GM18873 (cell line): ENCODE results near the gene TTC6.
"Not testable (repeated sequence)": the region's sequence is repeated elsewhere in the genome, so short reads cannot be mapped to it uniquely, and the experiment has no call there.

Experiments
- ATAC-seq: cut with Tn5 transposase; IDR thresholded peaks from one replicate; pipeline ENCODE4 v1.9.1; 2021; ENCODE audit warnings: mild to moderate bottlenecking, moderate library complexity, moderate number of reproducible peaks; ENCODE audit not compliant: unreplicated experiment, low FRiP score

The TTC6 gene, protein sequence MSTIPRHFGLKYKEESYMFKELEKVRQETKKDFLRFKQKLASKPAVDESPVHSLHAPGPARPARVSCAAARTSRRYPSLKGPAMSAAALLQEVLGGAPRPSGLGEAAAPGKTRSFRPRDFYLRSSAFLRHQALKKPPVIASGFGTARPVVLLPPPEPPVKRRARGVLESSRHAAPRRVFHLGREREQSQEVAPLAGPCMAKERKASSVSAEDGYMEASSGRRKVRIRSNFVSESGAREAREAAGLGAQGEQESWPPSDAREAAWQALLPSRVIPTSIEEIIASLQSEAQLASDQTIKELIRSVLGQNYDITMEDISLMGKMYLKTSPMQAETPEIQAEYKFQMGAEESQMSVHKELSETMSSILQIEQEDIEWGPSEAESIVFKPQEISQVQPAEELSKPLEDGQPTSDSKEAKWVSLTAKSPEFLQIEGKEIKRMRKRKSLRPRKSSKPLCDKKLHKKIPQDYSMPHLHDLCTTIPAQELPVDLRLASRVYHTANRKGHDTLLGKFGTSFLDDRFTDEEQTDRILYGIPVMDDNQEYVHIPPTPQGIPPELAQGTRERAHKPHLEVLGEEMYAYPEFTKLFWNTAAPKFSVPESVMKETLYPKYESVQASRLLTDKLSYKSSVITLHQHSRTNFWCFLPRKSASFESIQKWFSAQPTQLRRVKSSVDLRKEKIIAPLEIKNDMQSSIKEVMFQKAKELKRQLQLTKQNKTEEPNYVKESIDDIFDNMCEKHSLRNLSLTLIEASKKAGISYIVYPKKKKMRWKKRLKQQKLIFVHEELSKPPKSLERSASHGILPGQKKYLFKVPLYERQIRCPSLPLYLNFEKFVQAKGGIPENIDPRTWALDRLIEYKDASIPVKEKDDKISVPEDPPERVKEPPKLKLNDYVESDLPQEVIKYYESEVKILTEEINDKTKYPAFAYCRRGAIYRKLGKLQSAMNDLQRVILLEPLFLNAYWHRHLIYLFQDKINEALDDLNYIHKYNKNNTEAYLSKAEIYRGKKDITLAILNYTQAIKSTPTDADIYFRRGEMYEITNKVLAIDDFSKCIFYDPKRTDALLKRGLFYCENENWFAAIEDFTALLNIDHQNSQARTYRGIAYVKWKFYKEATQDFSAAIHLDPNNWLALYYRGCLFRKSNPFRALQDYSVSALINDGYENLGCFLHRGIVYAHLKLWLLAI (N-terminal part only)

DNA sequence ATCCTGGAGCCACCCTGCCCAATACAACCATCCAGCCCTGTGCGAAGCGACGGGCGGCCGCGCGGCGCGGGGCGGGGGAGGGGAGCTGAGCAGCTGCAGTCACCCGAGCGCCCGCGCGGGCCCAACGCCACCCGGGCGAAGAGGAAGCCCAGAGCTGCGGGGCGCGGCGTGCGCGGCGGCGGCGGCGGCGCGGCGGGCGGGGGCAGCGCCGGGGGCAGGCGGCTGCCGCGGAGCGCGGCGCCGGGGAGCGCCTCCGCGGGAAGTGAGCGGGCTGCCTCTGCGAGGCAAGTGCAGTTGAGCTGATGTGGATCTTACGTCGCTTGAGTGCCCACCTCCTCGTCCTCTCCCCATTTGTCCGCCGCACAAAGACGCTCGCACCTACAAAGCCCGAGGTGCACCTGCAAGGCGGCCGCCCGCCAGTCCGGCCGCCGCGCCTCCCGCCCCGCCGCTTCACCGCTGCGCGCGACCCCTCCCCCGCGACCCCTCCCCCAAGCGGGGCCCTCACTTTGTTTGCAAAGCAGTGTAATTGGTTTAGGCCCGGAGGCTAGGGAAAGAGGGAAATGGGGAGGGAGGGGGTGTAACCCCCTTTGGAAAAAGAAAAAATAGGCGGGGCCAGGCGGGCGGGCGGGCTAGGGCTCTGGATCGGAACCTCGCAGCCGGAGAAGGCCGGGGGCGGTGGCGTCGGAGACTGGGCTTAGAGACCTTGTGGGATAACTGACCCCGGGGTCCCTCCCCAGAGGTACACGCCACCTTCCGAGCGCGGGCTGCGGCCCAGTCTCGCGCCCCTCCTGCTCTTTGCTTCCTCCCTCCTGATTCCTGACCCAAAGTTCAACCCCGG, at the start of gene TTC6, which contains the start of gene FOXA1:
TSS of gene TTC6 (plus strand) at position 659 of the 838 bp plus-strand sequence. CDS start 26,436 bp downstream, outside the sequence.
TSS of gene FOXA1 (minus strand) at position 279 of the 838 bp plus-strand sequence. CDS start at position 2, 277 bp downstream.
- no peak for ATAC-seq

DNA sequence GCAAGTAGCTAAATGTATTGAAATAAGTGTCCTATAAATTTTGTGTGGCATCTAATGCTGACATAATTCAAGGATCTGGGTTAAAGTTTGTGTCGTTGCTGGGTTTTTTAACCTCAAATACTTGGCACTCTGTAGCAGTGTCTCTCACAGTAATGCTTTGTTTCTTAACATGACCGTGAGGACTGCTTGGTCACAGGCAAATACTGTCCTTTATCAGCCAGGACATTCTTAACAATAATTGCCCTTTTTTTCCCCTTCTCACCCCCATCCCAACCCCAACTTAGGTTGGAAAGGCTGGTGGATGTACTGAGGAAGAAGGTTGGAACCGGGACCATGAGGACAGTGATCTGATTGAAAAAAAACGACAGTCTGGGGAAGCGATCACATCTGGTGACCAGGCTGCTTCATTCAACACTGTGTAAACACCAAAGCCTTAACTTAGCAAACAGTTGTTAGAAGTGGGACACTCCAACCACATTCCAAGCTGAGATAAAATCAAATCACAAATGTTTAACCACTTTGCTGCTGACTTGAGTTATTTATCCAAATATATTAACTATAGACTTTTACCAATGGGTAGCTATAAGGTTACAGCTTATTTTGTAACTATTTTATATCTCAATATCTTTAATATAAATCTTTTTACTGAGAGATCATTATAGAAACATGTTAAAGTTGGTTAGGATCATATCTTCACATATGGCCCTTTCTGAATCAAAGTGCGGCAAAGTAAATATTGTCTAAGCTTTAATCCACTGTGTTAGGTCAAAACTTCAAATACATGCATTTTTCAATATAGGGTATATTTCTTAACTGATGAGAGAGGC, 48.6 kb upstream of the TTC6 start:
- ATAC-seq, result no peak

DNA sequence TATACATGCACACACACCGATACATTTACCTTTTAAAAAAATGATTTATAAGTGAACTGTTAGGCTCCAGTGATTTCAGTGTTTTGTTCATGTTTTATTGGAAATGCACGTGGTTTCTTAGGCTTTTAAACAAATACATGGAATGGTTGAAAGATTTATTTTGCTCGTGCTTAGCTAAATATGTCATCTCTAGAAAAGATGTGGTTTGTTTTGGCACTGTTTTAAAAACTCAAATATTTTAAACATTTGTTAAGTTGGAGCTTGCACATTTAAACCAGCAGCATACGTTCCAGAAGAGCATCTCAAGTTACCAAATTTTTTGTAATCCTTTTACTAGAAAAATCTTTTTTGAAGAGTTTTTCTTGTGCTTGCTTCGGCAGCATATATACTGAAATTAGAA, 44.9 kb upstream of the TTC6 start:
- ATAC-seq, result no peak

DNA sequence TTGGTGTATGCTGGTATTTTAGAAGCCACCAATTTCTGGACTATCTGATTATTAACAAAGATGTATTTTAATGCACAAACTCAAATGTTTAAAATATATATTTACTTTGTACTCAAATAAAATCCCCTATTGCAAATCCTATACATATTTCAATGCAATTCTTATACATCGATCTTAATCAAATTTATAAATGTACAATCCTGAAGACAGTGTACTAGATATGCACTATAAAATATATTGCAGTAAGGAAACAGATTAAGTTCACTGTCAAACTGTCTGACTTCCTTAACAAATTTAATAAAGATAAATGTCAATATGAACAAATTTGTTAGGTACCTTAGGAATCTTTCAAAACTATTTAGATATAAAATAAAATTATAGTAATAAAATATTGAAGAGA, 44.3 kb upstream of the TTC6 start:
- no peak for ATAC-seq

DNA sequence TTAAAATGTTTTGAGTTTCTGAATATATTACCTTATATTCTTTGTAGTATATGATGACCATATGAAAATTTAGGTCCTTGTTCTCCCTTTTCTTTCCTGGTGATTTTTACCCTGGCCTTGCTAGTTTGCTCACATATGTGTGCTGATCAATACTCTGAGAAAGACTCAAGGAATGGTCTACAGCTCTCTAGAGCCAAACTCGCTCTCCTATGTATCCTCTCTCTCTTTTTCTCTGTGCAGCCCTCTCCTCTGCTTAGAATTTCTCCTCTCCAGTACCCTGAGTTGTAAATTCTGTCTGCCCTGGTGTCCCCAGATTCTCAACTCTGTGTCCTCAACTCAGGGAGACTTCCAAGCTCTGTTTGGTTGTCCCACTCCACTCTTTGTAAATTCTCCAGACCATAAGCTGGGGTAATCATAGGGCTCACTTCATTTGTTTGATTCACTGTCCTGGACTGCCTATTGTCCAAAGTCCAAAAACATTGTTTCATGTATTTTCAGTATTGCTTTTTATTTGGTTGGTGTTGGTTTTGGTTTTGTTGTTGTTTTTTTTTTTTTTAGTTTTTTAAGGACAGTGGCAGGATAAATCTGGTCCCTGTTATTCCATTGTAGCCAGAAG, 41.4 kb upstream of the TTC6 start:
- no peak for ATAC-seq

DNA sequence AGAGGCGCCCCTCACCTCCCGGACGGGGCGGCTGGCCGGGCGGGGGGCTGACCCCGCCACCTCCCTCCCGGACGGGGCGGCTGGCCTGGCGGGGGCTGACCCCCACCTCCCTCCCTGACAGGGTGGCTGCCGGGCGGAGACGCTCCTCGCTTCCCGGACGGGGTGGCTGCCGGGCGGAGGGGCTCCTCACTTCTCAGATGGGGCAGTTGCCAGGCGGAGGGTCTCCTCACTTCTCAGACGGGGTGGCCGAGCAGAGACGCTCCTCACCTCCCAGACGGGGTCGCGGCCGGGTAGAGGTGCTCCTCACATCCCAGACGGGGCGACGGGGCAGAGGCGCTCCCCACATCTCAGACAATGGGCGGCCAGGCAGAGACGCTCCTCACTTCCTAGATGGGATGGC, 39.8 kb upstream of the TTC6 start:
- not testable (repeated sequence) for ATAC-seq

DNA sequence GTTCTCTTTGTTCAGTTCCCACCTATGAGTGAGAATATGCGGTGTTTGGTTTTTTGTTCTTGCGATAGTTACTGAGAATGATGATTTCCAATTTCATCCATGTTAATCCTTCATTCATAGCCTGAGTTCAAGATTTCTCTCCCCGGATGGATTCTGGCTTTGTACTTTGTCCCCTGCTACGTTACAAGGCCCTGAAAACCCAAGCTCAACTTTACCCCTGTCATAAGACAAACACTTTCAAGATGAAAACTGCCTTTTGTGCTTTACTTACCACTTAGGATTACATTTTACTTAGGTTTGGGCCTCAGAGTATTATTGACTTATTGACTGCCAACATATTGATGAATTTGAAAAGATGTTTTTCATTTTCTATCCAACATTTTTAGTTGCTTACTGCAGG, 36.7 kb upstream of the TTC6 start:
- no peak for ATAC-seq

DNA sequence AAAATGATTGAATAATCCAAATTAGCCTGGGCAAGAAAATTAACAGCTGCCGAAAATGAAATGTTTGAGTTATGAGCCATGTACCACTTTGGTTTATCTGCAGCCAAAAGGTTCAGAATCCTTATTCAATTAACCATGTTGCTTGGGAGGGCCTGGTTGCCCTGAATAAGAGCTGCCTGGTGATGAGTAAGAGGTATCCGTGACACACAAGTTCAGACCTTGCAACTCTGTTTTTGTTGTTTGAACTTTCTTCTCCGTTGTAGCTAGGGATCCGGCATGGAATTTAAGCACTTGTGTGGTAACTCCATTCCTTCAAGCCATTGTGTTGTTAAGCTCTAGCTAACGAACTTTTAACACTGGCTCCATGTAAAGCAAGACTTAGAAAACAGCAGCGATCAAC, 36.0 kb upstream of the TTC6 start:
- ATAC-seq, result no peak

DNA sequence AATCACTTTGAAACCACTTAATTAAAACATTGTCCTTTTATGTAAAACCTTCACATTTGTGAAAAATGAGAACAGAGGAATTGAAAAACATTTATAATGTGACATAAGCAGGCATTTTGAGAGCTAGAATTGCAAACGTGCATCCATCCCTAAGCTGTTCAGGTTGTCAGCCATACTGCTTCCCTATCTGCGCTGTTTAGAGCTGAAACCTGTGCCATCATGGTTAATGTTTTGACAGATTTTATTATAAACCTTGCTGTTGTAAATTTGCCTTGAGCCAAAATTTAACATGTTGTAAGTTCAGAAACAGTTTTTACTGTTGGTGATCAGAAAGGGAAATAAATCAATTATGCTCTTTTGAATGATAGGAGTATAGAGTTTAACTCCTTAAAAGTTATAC, 32.2 kb upstream of the TTC6 start:
- no peak for ATAC-seq

DNA sequence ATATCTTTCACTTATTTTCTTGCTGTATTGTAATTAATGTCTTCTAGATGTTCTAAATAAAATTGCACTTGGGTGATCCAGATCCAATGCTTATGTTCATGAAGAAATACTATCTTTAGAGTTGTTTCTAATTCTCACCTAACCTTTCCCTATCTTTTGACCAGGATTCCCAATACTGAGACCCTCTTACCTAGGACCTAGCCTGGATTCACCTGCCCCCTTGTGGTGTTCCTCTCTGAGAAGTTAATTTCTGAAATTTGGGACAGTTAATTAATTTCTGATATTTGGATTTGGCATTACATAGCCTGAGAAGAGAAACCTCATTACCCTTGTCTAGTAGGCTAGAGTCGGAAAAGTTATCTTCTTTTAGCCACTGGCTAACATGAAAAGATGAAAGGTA, 29.9 kb upstream of the TTC6 start:
- no peak for ATAC-seq

DNA sequence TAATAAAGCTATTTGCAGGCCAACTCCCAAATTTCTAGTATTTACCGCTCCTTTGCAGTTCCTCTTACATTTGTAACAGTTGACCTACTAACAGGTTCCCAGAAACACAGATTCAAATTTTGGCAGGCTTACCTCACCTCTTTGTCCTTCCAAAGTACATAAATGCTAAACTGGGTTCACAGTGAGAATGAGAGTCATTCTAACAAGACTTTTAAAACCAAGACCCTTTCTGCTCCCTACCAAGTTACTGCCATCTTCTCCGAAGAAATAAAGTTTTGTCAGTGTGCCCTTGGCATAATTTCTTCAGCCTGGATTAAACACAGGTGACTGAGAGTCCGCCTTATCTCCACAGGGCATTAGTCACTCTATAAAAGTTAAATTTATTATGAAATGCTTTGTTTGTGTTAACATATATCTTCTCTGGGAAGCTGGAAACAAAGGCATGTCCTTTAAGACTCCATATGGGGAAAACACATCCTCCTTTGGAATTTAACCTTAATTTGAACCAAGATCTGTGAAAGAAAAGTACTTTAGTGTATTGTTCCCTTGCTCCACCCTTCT, 28.5 kb upstream of the TTC6 start:
- ATAC-seq, result no peak

DNA sequence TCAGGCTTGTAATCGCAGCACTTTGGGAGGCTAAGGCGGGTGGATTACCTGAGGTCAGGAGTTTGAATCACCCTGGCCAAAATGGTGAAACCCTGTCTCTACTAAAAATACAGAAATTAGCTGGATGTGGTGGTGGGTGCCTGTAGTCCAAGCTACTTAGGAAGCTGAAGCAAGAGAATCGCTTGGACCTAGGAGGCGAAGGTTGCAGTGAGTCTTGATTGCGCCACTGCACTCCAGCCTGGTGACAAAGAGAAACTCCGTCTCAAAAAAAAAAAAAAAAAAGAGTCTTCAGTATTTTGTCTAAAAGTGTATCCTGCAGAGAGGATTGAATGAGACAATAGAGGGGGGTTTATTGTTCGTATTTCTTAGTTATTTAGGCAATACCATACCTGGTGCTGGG, 25.7 kb upstream of the TTC6 start:
- ATAC-seq, result no peak

DNA sequence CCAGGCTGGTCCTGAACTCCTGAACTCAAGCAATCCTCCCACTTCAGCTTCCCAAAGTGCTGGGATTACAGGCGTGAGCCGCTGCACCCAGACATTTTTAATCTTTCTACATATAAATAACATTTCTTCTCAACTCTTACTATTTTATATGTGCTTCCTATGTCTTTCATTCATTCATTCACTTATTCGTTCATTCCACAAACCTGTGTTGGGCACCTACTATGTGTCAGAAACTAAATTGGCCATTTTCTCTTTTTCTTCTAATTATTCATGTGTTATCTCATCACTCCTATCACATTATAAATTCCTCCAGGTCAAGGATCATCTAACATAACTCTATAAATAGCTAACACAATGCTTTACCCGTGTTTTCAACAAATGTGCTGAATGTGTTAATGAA, 24.0 kb upstream of the TTC6 start:
- no peak for ATAC-seq

DNA sequence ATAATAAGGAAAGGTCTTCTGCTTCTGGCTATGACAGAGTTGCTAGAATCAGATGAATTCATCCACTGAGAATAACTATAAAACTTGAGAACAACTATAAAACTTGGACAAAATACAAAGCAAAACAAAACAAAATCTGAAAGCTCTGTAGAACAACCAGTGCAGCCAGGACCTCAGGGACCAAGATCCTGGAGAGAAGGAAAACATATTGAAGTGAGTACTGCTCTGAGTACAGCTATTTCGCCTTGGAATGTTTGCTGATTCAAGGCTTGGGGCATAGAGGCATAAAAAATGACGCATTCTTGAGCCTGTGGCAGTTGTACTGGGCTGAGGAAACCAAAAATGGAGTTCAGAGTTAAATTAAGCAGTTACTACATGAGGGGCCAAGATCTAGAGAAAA, 22.1 kb upstream of the TTC6 start:
- no peak for ATAC-seq

DNA sequence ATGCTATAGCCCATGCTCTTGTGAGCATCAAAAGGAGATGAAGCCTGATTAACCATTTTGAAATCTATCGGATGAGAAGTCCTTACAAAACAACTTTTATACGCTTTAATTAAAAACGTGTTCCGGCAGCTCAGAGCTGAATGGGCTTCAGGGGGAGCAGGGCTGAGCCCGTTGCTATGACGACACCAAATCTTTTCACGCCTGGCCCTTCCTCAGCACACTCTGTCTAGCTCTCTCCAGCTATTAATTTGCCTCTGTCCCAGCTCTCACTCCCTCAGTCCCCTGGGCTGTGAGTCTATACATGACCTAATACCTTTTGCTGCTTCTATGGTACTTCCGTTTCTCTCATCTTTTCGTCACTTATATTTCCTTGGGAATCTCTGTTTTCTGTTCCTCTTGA, 16.2 kb upstream of the TTC6 start:
- no peak for ATAC-seq

DNA sequence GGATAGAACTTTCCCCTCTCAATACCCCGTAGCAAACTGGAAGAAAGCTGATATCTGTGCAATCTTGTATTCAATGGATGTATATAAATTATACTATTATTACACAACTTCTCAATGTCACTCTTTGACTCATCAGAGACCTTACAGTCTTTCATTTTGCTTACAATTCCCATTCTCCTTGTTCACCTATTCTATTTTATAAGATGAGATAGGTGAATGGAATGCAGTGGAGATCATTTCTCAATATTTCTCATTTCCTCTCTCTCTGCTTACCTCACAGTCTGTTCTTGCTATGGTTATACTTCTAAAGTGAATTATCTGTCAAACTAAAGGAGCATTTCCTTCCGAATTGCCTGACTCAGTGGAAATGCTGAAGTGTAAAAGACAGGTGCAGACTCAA, 15.3 kb upstream of the TTC6 start:
- no peak for ATAC-seq

DNA sequence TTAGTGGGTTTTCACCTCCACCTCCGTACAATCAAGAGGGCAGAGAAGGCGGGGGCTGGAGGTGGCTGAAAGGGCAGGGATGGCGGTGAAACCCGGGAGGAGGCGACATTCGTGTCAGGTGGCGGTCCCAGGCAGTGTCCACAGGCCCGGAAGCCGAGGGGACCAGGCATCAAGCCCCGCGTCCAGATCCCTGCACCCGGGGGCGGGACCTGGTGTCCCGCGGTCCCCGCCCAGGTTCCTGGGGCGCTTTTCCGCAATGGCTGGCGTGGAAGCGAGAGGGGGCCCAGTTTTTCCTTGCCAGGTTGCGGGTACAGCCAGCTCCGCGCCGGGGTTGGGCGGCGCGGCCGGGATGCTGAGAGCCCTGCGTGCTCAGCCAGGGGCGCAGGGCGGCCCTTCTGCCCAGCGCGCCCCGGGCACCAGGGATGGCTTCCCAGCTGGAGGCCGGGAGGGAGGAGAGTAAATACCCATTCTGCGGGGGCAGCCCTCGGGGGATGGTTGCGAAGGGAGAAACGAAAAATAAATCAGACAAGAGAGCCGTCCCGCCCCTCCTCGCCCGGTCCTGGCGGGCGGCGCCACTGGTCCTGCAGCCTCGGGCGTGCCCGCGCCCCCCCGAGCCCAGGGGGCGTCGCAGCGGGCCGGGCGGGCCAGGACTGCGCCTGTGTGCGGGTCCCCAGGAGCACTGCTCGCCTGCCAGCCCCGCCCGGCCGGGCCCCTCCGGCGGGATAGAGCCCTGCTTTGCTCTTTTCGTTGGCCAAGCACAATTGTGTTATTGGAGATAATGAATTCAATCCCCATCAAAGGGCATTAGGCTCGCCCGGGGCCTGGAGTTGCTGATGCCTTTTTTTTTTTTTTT, 11.8 kb upstream of the TTC6 start:
- no peak for ATAC-seq
